Body of pancreas (tissue), 4 donors: ENCODE measurements around the gene FOXN4. TPM values are rescaled to one million over a fixed set of nuclear protein-coding genes. Genes with fewer than 3 reads are reported as not detected.
A peak's percentile ranks its signal among the peaks of the same experiment; 100 is the strongest.

Experiments
- ATAC-seq: fragments of 150-250 bp; one replicate; pipeline ENCODE4 v1.9.1; 2016
- DNase-seq, 4 donors: peaks; one replicate each; pipeline ENCODE4 v3.0.0-alpha.2; 2019
- H3K27ac ChIP-seq, 4 donors: fragments of 200-600 bp; sonication (generic); 1 replicate in 3 of 4; 2 replicates in 1 of 4; pipeline versions ENCODE4 v1.5.1 to v1.6.1; 2016 to 2019; ENCODE audit warnings: mild to moderate bottlenecking in 1 of 4, mixed read lengths in 1 of 4, moderate library complexity in 1 of 4
- H3K27me3 ChIP-seq, 2 donors: fragments of 200-600 bp; sonication (generic); one replicate each; pipeline ENCODE4 v1.6.0; 2016; ENCODE audit warnings: mild to moderate bottlenecking in 1 of 2
- H3K36me3 ChIP-seq, 2 donors: fragments of 200-600 bp; sonication (generic); replicated peaks in 1 of 2; 2 replicates each; pipeline ENCODE4 v1.5.1; 2016; ENCODE audit warnings: low read depth in 2 of 2; ENCODE audit not compliant: insufficient read depth in 1 of 2
- H3K4me1 ChIP-seq: fragments of 200-600 bp; sonication (generic); one replicate; pipeline ENCODE4 v1.6.0; 2016
- H3K4me3 ChIP-seq, 2 donors: fragments of 200-600 bp; sonication (generic); 1 replicate in 1 of 2; 2 replicates in 1 of 2; pipeline ENCODE4 v1.5.1; 2016 to 2019
- H3K9me3 ChIP-seq, 3 donors: fragments of 200-600 bp; sonication (generic); 1 replicate in 2 of 3; 2 replicates in 1 of 3; pipeline ENCODE4 v1.5.1; 2016
- CTCF ChIP-seq, 7 experiments: fragments of 450-650 bp in 4 of 7; fragments of 200-600 bp in 3 of 7; sonication (generic) in 3 of 7; IDR thresholded peaks; one replicate each; pipeline ENCODE4 v1.5.1; 2016 to 2019; ENCODE audit warnings: antibody characterized with exemption in 7 of 7
- POLR2A ChIP-seq, 3 donors: fragments of 450-650 bp; IDR thresholded peaks; one replicate each; pipeline ENCODE4 v1.6.1; 2016; ENCODE audit warnings: antibody characterized with exemption in 3 of 3, mild to moderate bottlenecking in 2 of 3
- WGBS, 2 donors: methylation state at CpG; one replicate each; pipeline ENCODE4 v1.1.5; 2017; 5-methylcytosine and 5-hydroxymethylcytosine counted together
- intact Hi-C: fragments of 100-400 bp; cut with DNase I; formaldehyde crosslinking; loops from one replicate; pipeline ENCODE4 v1.15.1; 2023
- total RNA-seq, 2 donors: library from RNA; depleted of rRNA; stranded (reverse); fragments of >200 nt; gene quantifications; one replicate each; pipeline ENCODE4 v1.1.0, GENCODE V29; 2016

FOXN4 gene
- total RNA-seq, 2 donors from 2014 or later, result not detected

- peak in 2 of 4 donors; percentile 22 to 31 for DNase-seq
- no peak for ATAC-seq
- 54 to 61% methylated on average over 3 of the region's 3 CpGs for WGBS, 2 donors
- intact Hi-C loops, result no loop called here
- TF ChIP-seq CTCF (IDR thresholded peaks at IDR 0.05), result no peak
- no peak for TF ChIP-seq POLR2A (IDR thresholded peaks at IDR 0.05)
- Histone ChIP-seq H3K36me3 (peaks cover 14 to 21% of the 10 kb centered on the region in 2 donors), H3K9me3 (no peaks in the 10 kb centered on the region), H3K4me1 (no peaks in the 10 kb centered on the region), H3K27me3 (no peaks in the 10 kb centered on the region), H3K4me3 (no peak overlapping the region), H3K27ac (no peak overlapping the region)
These were observed 39.7 kb downstream of the FOXN4 start for GRCh38 chr12:109269428-109269827.

GRCh38 chr12:109268896-109269295, 40.2 kb downstream of the FOXN4 start:
- peaks cover 14 to 21% of the 10 kb centered on the region in 2 donors for H3K36me3 ChIP-seq
- H3K4me1 ChIP-seq, result no peaks in the 10 kb centered on the region
- H3K4me3 ChIP-seq, result no peak overlapping the region
- WGBS, 2 donors, result 93 to 96% methylated on average over 4 of the region's 4 CpGs
- no peak for TF ChIP-seq POLR2A (IDR thresholded peaks at IDR 0.05)
- TF ChIP-seq CTCF (IDR thresholded peaks at IDR 0.05), result no peak
- no peaks in the 10 kb centered on the region for H3K9me3 ChIP-seq
- intact Hi-C loops, result no loop called here
- no peak for ATAC-seq
- no peak for DNase-seq
- no peak overlapping the region for H3K27ac ChIP-seq
- no peaks in the 10 kb centered on the region for H3K27me3 ChIP-seq

GRCh38 chr12:109267361-109267760, 41.7 kb downstream of the FOXN4 start:
- H3K9me3 ChIP-seq, result no peaks in the 10 kb centered on the region
- ATAC-seq (no peak), DNase-seq (no peak)
- WGBS, 2 donors, result 88 to 91% methylated on average over 6 to 14 of the region's 14 CpGs
- no peaks in the 10 kb centered on the region for H3K27me3 ChIP-seq
- intact Hi-C loops, result no loop called here
- H3K4me1 ChIP-seq, result no peaks in the 10 kb centered on the region
- H3K27ac ChIP-seq, result no peak overlapping the region
- H3K4me3 ChIP-seq, result no peak overlapping the region
- TF ChIP-seq CTCF (IDR thresholded peaks at IDR 0.05) (no peak), POLR2A (IDR thresholded peaks at IDR 0.05) (no peak)
- H3K36me3 ChIP-seq, result peaks cover 14 to 23% of the 10 kb centered on the region in 2 donors

GRCh38 chr12:109266106-109266879, 42.8 kb downstream of the FOXN4 start:
- peaks cover 14 to 25% of the 10 kb centered on the region in 2 donors for H3K36me3 ChIP-seq

More at GRCh38 chr12:109266106-109266879, 42.8 kb downstream of the FOXN4 start:
- 88 to 92% methylated on average over 9 to 16 of the region's 16 CpGs for WGBS, 2 donors
- Histone ChIP-seq H3K27ac (no peak overlapping the region), H3K4me3 (no peak overlapping the region), H3K9me3 (no peaks in the 10 kb centered on the region), H3K4me1 (no peaks in the 10 kb centered on the region), H3K27me3 (no peaks in the 10 kb centered on the region)
- no peak for TF ChIP-seq POLR2A (IDR thresholded peaks at IDR 0.05)
- TF ChIP-seq CTCF (IDR thresholded peaks at IDR 0.05), result no peak
- intact Hi-C loops, result no loop called here
- DNase-seq (no peak), ATAC-seq (no peak)
